PC-9 (cell line): ENCODE measurements around the gene UHRF2.

ENCODE experiments used
- EZH2 ChIP-seq: fragments of 200-600 bp; sonication (generic); IDR thresholded peaks from 2 replicates; pipeline ENCODE4 v1.8.0; 2017; ENCODE audit warnings: antibody characterized with exemption, low read depth
- TF ChIP-seq, protein P1 (sequence below): fragments of 200-600 bp; sonication (generic); conservative IDR thresholded peaks from 2 replicates; pipeline ENCODE4 v1.6.1; 2017; ENCODE audit warnings: mixed run types, antibody characterized with exemption, mild to moderate bottlenecking, moderate library complexity

DNA sequence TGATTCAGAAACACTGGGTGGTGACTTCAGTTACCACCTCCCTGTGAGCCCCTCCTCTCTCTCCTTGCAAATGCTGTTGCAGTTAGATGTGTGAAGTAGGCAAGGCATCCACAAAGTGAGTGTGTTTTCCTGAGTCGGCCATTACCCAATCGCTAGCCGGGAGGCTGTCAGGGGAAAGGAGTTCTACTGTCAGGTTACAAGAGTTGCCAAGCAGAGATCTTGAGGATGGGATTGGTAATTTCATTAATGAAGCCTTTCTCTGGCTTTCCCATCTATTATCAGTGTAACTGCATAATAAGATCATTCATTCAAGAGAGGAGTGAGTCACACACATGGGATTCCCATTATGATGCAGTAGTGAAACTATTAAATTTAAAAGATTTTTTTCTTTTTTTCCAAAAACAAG is 125.7 kb downstream of the UHRF2 start:
- TF ChIP-seq, protein P1, sequence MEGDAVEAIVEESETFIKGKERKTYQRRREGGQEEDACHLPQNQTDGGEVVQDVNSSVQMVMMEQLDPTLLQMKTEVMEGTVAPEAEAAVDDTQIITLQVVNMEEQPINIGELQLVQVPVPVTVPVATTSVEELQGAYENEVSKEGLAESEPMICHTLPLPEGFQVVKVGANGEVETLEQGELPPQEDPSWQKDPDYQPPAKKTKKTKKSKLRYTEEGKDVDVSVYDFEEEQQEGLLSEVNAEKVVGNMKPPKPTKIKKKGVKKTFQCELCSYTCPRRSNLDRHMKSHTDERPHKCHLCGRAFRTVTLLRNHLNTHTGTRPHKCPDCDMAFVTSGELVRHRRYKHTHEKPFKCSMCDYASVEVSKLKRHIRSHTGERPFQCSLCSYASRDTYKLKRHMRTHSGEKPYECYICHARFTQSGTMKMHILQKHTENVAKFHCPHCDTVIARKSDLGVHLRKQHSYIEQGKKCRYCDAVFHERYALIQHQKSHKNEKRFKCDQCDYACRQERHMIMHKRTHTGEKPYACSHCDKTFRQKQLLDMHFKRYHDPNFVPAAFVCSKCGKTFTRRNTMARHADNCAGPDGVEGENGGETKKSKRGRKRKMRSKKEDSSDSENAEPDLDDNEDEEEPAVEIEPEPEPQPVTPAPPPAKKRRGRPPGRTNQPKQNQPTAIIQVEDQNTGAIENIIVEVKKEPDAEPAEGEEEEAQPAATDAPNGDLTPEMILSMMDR = no peak
- no peak for TF ChIP-seq EZH2
